WTC11 (cell line): ENCODE measurements around the gene IL27RA. TPM values are rescaled to one million over a fixed set of nuclear protein-coding genes. Genes with fewer than 3 reads are reported as not detected.

Source experiments
- ATAC-seq: fragments of 200-7000 bp; cut with Tn5 transposase; 2 replicates; pipeline ENCODE4 v1.10.0; 2021; ENCODE audit warnings: mild to moderate bottlenecking, moderate library complexity
- CTCF ChIA-PET: fragments of 300-600 bp; sonication (Branson Sonifier 250); formaldehyde crosslinking; loops from one replicate; lab custom pipeline; 2021; ENCODE audit warnings: antibody characterized with exemption; lab: Charles Lee
- POLR2A ChIA-PET: fragments of 350-600 bp; sonication (Branson Sonifier 250); formaldehyde crosslinking; loops from one replicate; lab custom pipeline; 2021; ENCODE audit warnings: antibody characterized with exemption; lab: Charles Lee
- DNase-seq: peaks from one replicate; pipeline ENCODE4 v3.0.0; 2021; ENCODE audit warnings: low spot score
- H3K27ac Mint-ChIP-seq: 2 replicates; pipeline ENCODE4 v1.8.0; 2021; ENCODE audit warnings: mixed read lengths
- H3K27me3 Mint-ChIP-seq: 2 replicates; pipeline ENCODE4 v1.8.0; 2021; ENCODE audit warnings: low read depth, mild to moderate bottlenecking, moderate library complexity, mixed read lengths
- H3K36me3 Mint-ChIP-seq: 2 replicates; pipeline ENCODE4 v1.8.0; 2021; ENCODE audit warnings: mixed read lengths
- H3K4me1 Mint-ChIP-seq: 2 replicates; pipeline ENCODE4 v1.8.0; 2022; ENCODE audit warnings: mixed read lengths
- H3K4me3 Mint-ChIP-seq: 2 replicates; pipeline ENCODE4 v1.8.0; 2021; ENCODE audit warnings: mild to moderate bottlenecking, moderate library complexity, mixed read lengths
- H3K9me3 Mint-ChIP-seq: 2 replicates; pipeline ENCODE4 v1.8.0; 2021; ENCODE audit warnings: mixed read lengths
- ATF1 ChIP-seq: sonication (generic); formaldehyde crosslinking; IDR thresholded peaks from 2 replicates; pipeline ENCODE4 v1.8.1; 2023; ENCODE audit warnings: mild to moderate bottlenecking, moderate library complexity, missing genetic modification reagents
- ATF2 ChIP-seq: sonication (generic); formaldehyde crosslinking; IDR thresholded peaks from 2 replicates; pipeline ENCODE4 v1.8.1; 2022; ENCODE audit warnings: low read depth, missing genetic modification reagents, borderline replicate concordance
- ATF3 ChIP-seq: sonication (generic); formaldehyde crosslinking; conservative IDR thresholded peaks from 2 replicates; pipeline ENCODE4 v1.8.1; 2022; ENCODE audit warnings: mild to moderate bottlenecking, missing genetic modification reagents
- ATF6 ChIP-seq: sonication (generic); formaldehyde crosslinking; IDR thresholded peaks from 2 replicates; pipeline ENCODE4 v1.8.1; 2023; ENCODE audit warnings: mild to moderate bottlenecking, missing genetic modification reagents
- E2F1 ChIP-seq: sonication (generic); formaldehyde crosslinking; IDR thresholded peaks from 2 replicates; pipeline ENCODE4 v1.8.0; 2022; ENCODE audit warnings: mild to moderate bottlenecking, missing genetic modification reagents
- E2F4 ChIP-seq: sonication (generic); formaldehyde crosslinking; IDR thresholded peaks from 2 replicates; pipeline ENCODE4 v1.8.1; 2022; ENCODE audit warnings: low read depth, mild to moderate bottlenecking, moderate library complexity, missing genetic modification reagents, borderline replicate concordance
- ERG ChIP-seq: fragments of 250-450 bp; sonication (Bioruptor Pico); IDR thresholded peaks from 2 replicates; pipeline ENCODE4 v1.8.0; 2021; ENCODE audit warnings: mild to moderate bottlenecking
- ESRRA ChIP-seq: sonication (generic); formaldehyde crosslinking; IDR thresholded peaks from 2 replicates; pipeline ENCODE4 v1.8.1; 2022; ENCODE audit warnings: mild to moderate bottlenecking, missing genetic modification reagents, borderline replicate concordance
- GABPB1 ChIP-seq: sonication (generic); formaldehyde crosslinking; IDR thresholded peaks from 2 replicates; pipeline ENCODE4 v1.8.1; 2023; ENCODE audit warnings: mild to moderate bottlenecking, missing genetic modification reagents
- JAZF1 ChIP-seq: fragments of 250-450 bp; sonication (Bioruptor Pico); IDR thresholded peaks from 2 replicates; pipeline ENCODE4 v1.9.0; 2021; ENCODE audit warnings: moderate library complexity, mild to moderate bottlenecking, inconsistent platforms
- RELA ChIP-seq: sonication (generic); formaldehyde crosslinking; IDR thresholded peaks from 2 replicates; pipeline ENCODE4 v1.8.1; 2022; ENCODE audit warnings: missing genetic modification reagents, mild to moderate bottlenecking, borderline replicate concordance
- SP1 ChIP-seq: sonication (generic); formaldehyde crosslinking; conservative IDR thresholded peaks from 2 replicates; pipeline ENCODE4 v1.8.1; 2022; ENCODE audit warnings: missing genetic modification reagents
- USF1 ChIP-seq: sonication (generic); formaldehyde crosslinking; IDR thresholded peaks from 2 replicates; pipeline ENCODE4 v1.8.0; 2022; ENCODE audit warnings: mild to moderate bottlenecking, missing genetic modification reagents
- ZBTB43 ChIP-seq: sonication (generic); formaldehyde crosslinking; IDR thresholded peaks from 2 replicates; pipeline ENCODE4 v1.8.1; 2023; ENCODE audit warnings: mild to moderate bottlenecking, missing genetic modification reagents
- ZNF512 ChIP-seq: sonication (generic); formaldehyde crosslinking; IDR thresholded peaks from 2 replicates; pipeline ENCODE4 v1.8.1; 2022; ENCODE audit warnings: missing genetic modification reagents, borderline replicate concordance
- ZNF532 ChIP-seq: fragments of 250-450 bp; sonication (Bioruptor Pico); IDR thresholded peaks from 2 replicates; pipeline ENCODE4 v1.9.0; 2021; ENCODE audit warnings: mild to moderate bottlenecking, borderline replicate concordance
- ZNF671 ChIP-seq: fragments of 250-450 bp; sonication (Bioruptor Pico); IDR thresholded peaks from 2 replicates; pipeline ENCODE4 v1.8.0; 2021; ENCODE audit warnings: mild to moderate bottlenecking
- total RNA-seq: library from RNA; stranded (reverse); gene quantifications from 3 replicates; pipeline ENCODE4 v1.2.3, GENCODE V29; 2021

The IL27RA gene
- total RNA-seq, 1 experiment from 2014 or later = 12.2 TPM

GRCh38 chr19:14089412-14089661, 57.8 kb downstream of the IL27RA start:
- H3K27ac Mint-ChIP-seq = no peak overlapping the region
- ChIA-PET POLR2A (no interaction called here), CTCF (interaction anchor here (0.6 to 1.3 kb wide), 6 partner anchors 17 to 324 kb away, joined by 3 to 4 read pairs (median 4); partner anchors contain the start of gene MISP3)
- DNase-seq (no peak), ATAC-seq (peak; percentile 11)
- H3K4me1 Mint-ChIP-seq = peaks cover 16% of the 10 kb centered on the region
- H3K9me3 Mint-ChIP-seq = peaks cover 9% of the 10 kb centered on the region
- peaks cover 27% of the 10 kb centered on the region for H3K36me3 Mint-ChIP-seq
- H3K4me3 Mint-ChIP-seq = peak overlapping the region; percentile 80
- peaks cover 27% of the 10 kb centered on the region for H3K27me3 Mint-ChIP-seq
- no peak for TF ChIP-seq ZNF512 (CRISPR knock-in tag)
- TF ChIP-seq ATF6 (CRISPR knock-in tag) = no peak
- no peak for TF ChIP-seq ZNF532 (CRISPR knock-in tag)
- TF ChIP-seq E2F4 = no peak
- TF ChIP-seq ATF3 (CRISPR knock-in tag) = no peak
- no peak for TF ChIP-seq RELA (CRISPR knock-in tag)
- TF ChIP-seq ZNF671 = no peak
- TF ChIP-seq GABPB1 (CRISPR knock-in tag) = no peak
- TF ChIP-seq ATF2 (CRISPR knock-in tag) = no peak

GRCh38 chr19:14089662-14090508, 58.3 kb downstream of the IL27RA start:
- CTCF ChIA-PET = interaction anchor here (0.6 to 1.3 kb wide), 9 partner anchors 13 to 383 kb away, joined by 3 to 4 read pairs (median 3); partner anchors contain the start of gene MISP3
- peak overlapping the region; percentile 80 for H3K4me3 Mint-ChIP-seq
- peaks cover 30% of the 10 kb centered on the region for H3K36me3 Mint-ChIP-seq
- POLR2A ChIA-PET = no interaction called here
- peaks cover 13% of the 10 kb centered on the region for H3K9me3 Mint-ChIP-seq
- peaks cover 28% of the 10 kb centered on the region for H3K27me3 Mint-ChIP-seq
- H3K27ac Mint-ChIP-seq = no peak overlapping the region
- ATAC-seq (no peak; the same call in 1 of the 2 replicates), DNase-seq (peak; percentile 54)
- peaks cover 16% of the 10 kb centered on the region for H3K4me1 Mint-ChIP-seq
- TF ChIP-seq SP1 (no peak), USF1 (no peak), ESRRA (CRISPR knock-in tag) (no peak), E2F1 (CRISPR knock-in tag) (no peak), ZBTB43 (CRISPR knock-in tag) (no peak), ERG (CRISPR knock-in tag) (no peak), ATF1 (CRISPR knock-in tag) (no peak), JAZF1 (CRISPR knock-in tag) (no peak)
